Jurkat, Clone E6-1 (cell line): ENCODE measurements around the gene KANK2.
"Not testable (repeated sequence)": the region's sequence is repeated elsewhere in the genome, so short reads cannot be mapped to it uniquely, and the experiment has no call there.

ENCODE experiments used
- DNase-seq: peaks from one replicate; pipeline ENCODE4 v3.0.0-alpha.2; 2011; ENCODE audit warnings: low read depth, low spot score
- H3K4me3 ChIP-seq: 2 replicates; pipeline ENCODE4 v1.5.1; 2011; ENCODE audit warnings: mild to moderate bottlenecking, low read length, control low read depth, moderate library complexity

Gene KANK2

DNA sequence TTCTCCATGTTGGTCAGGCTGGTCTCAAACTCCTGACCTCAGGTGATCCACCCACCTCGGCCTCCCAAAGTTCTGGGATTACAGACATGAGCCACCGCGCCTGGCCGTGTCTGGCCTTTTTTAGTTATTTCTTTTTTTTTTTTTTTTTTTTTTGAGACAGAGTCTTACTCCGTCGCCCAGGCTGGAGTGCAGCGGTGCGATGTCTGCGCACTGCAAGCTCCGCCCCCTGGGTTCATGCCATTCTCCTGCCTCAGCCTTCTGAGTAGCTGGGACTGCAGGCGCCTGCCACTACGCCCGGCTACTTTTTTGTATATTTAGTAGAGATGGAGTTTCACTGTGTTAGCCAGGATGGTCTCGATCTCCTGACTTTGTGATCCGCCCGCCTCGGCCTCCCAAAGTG, 75.4 kb downstream of the KANK2 start:
- not testable (repeated sequence) for DNase-seq, H3K4me3 ChIP-seq

DNA sequence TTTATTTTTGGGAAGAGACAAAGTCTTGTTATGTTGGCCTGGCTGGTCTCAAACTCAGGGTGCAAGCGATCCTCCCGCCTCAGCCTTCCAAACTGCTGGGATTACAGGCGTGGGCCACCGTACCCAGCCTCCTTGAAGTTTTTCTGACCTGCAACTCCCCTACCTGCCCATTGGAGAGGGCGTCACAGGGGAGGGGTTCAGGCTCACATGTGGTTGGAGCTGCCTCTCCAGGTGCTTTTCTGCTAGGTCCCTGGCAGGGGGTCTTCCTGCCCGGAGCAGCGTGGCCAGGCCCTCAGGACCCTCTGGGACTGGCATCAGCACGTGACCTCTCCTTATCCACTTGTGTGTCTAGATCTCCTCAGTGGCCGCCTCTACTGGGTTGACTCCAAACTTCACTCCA, 80.8 kb downstream of the KANK2 start:
- DNase-seq = no peak
- H3K4me3 ChIP-seq = no peak overlapping the region

DNA sequence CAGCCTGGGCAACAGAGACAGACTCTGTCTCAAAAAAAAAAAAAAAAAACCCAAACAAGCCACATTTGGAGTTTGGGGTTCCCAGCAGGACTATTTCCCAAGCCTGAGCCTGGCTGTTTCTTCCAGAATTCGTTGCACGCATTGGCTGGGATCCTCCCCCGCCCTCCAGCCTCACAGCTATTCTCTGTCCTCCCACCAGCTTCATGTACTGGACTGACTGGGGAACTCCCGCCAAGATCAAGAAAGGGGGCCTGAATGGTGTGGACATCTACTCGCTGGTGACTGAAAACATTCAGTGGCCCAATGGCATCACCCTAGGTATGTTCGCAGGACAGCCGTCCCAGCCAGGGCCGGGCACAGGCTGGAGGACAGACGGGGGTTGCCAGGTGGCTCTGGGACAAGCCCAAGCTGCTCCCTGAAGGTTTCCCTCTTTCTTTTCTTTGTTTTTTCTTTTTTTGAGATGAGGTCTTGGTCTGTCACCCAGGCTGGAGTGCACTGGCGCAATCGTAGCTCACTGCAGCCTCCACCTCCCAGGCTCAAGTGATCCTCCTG, 81.4 kb downstream of the KANK2 start:
- H3K4me3 ChIP-seq = no peak overlapping the region
- no peak for DNase-seq

DNA sequence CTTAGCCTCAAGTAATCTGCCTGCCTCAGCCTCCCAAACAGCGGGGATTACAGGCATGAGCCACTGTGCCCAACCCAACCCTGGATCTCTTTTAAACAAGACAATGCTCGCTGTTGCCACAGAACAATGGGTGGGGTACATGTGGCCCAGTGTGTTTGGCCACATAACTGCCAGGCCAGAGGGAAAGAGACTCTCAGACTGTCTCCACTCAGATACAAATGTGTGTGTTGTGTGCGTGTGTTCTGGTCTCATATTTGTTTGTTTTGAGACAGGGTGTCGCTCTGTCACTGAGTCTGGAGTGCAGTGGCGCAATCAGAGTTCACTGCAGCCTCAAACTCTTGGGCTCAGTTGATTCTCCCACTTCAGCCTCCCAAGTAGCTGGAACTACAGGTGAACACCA, 82.3 kb downstream of the KANK2 start:
- H3K4me3 ChIP-seq = no peak overlapping the region
- no peak for DNase-seq
